ENCODE data around the gene LELP1. TPM values are rescaled to one million over a fixed set of nuclear protein-coding genes. Genes with fewer than 3 reads are reported as not detected.

LELP1 gene
- total and polyA plus RNA-seq, 2 of the 13 experiments (the other 11 are each of a cell fraction or from before 2014, with no cell fraction given): not detected

DNA sequence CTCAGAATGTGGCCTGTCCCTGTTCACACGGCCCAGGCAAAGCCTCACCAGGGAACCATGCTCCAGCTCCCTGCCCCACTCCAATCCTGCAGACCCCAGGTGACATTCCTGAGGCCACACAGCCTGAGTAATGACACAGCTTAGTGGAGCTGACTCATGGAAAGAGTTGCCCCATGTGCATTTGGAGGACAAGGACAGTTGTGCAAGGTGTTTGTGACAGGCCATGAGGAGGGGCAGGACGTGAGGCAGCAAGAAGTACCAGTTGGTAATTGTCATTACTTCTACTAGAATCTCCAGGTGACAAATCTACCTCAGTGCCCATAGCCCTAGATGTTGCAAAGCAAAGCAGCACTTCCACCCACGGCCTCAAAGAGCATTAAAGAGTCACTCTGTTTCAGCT is 29.3 kb downstream of the LELP1 start:
- DNase-seq (ENCODE audit: low spot score): no peak
- no peak for FAIRE-seq
- Histone ChIP-seq H4K20me1 (ENCODE audit: insufficient read depth, low read length) (no peaks in the 10 kb centered on the region), H3K79me2 (ENCODE audit: insufficient read depth, low read length) (no peaks in the 10 kb centered on the region), H3K4me3 (replicated peaks in 1 of 3; ENCODE audit: insufficient read depth in 1 of 3, low read depth in 2 of 3, low read length in 3 of 3) (no peak overlapping the region), H3K9me3 (ENCODE audit: low read length) (no peaks in the 10 kb centered on the region), H3K27ac (ENCODE audit: extremely low read length, insufficient read depth, low read length) (no peak overlapping the region), H3K36me3 (replicated peaks in 1 of 2; ENCODE audit: control insufficient read depth in 1 of 2, insufficient read depth in 2 of 2, low read length in 2 of 2) (no peaks in the 10 kb centered on the region), H3K4me1 (ENCODE audit: insufficient read depth, low read length) (no peaks in the 10 kb centered on the region), H3K4me2 (ENCODE audit: low read depth, low read length) (no peak overlapping the region), H3K27me3 (ENCODE audit: control insufficient read depth in 1 of 2, insufficient read depth in 2 of 2, low read length in 2 of 2) (no peaks in the 10 kb centered on the region; a peak in 1 of 5 replicates), H2AFZ (ENCODE audit: low read length) (no peak overlapping the region), H3K9ac (ENCODE audit: insufficient read depth, low read depth, low read length) (no peak overlapping the region)
- intact Hi-C loops (cut with micrococcal nuclease; ENCODE audit: unreplicated experiment): no loop called here
- no TSS peak for BruUV-seq (replicated peaks)
- ChIA-PET CTCF (ENCODE audit: low intra/inter-chr PET ratio, low total read pairs) (no interaction called here), POLR2A (no interaction called here)
- in situ Hi-C loops (cut with HindIII; ENCODE audit: extremely low pct_ligation_motif_present, low pct_unique_long_range_greater_than_20kb): no loop called here
- ATAC-seq: no peak
- WGBS (ENCODE audit: low lambda C conversion rate): 0% methylated on average over 2 of the region's 3 CpGs
- no peak for TF ChIP-seq EHMT2 (IDR thresholded peaks at IDR 0.05; ENCODE audit: borderline replicate concordance, low read depth, low read length)
- no peak for TF ChIP-seq IKZF1 (IDR thresholded peaks at IDR 0.05)
- no peak for TF ChIP-seq ZNF792 (CRISPR knock-in tag; IDR thresholded peaks at IDR 0.05)
- TF ChIP-seq, protein P1, sequence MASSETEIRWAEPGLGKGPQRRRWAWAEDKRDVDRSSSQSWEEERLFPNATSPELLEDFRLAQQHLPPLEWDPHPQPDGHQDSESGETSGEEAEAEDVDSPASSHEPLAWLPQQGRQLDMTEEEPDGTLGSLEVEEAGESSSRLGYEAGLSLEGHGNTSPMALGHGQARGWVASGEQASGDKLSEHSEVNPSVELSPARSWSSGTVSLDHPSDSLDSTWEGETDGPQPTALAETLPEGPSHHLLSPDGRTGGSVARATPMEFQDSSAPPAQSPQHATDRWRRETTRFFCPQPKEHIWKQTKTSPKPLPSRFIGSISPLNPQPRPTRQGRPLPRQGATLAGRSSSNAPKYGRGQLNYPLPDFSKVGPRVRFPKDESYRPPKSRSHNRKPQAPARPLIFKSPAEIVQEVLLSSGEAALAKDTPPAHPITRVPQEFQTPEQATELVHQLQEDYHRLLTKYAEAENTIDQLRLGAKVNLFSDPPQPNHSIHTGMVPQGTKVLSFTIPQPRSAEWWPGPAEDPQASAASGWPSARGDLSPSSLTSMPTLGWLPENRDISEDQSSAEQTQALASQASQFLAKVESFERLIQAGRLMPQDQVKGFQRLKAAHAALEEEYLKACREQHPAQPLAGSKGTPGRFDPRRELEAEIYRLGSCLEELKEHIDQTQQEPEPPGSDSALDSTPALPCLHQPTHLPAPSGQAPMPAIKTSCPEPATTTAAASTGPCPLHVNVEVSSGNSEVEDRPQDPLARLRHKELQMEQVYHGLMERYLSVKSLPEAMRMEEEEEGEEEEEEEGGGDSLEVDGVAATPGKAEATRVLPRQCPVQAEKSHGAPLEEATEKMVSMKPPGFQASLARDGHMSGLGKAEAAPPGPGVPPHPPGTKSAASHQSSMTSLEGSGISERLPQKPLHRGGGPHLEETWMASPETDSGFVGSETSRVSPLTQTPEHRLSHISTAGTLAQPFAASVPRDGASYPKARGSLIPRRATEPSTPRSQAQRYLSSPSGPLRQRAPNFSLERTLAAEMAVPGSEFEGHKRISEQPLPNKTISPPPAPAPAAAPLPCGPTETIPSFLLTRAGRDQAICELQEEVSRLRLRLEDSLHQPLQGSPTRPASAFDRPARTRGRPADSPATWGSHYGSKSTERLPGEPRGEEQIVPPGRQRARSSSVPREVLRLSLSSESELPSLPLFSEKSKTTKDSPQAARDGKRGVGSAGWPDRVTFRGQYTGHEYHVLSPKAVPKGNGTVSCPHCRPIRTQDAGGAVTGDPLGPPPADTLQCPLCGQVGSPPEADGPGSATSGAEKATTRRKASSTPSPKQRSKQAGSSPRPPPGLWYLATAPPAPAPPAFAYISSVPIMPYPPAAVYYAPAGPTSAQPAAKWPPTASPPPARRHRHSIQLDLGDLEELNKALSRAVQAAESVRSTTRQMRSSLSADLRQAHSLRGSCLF (CRISPR knock-in tag; IDR thresholded peaks at IDR 0.05; ENCODE audit: borderline replicate concordance): no peak
- TF ChIP-seq, protein P2, sequence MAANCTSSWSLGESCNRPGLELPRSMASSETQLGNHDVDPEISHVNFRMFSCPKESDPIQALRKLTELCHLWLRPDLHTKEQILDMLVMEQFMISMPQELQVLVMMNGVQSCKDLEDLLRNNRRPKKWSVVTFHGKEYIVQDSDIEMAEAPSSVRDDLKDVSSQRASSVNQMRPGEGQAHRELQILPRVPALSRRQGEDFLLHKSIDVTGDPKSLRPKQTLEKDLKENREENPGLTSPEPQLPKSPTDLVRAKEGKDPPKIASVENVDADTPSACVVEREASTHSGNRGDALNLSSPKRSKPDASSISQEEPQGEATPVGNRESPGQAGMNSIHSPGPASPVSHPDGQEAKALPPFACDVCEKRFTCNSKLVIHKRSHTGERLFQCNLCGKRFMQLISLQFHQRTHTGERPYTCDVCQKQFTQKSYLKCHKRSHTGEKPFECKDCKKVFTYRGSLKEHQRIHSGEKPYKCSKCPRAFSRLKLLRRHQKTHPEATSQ (CRISPR knock-in tag; IDR thresholded peaks at IDR 0.05; ENCODE audit: borderline replicate concordance): no peak
- TF ChIP-seq, protein P3, sequence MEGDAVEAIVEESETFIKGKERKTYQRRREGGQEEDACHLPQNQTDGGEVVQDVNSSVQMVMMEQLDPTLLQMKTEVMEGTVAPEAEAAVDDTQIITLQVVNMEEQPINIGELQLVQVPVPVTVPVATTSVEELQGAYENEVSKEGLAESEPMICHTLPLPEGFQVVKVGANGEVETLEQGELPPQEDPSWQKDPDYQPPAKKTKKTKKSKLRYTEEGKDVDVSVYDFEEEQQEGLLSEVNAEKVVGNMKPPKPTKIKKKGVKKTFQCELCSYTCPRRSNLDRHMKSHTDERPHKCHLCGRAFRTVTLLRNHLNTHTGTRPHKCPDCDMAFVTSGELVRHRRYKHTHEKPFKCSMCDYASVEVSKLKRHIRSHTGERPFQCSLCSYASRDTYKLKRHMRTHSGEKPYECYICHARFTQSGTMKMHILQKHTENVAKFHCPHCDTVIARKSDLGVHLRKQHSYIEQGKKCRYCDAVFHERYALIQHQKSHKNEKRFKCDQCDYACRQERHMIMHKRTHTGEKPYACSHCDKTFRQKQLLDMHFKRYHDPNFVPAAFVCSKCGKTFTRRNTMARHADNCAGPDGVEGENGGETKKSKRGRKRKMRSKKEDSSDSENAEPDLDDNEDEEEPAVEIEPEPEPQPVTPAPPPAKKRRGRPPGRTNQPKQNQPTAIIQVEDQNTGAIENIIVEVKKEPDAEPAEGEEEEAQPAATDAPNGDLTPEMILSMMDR (CRISPR knock-in tag; IDR thresholded peaks at IDR 0.05): no peak
- TF ChIP-seq ZNF552 (CRISPR knock-in tag; IDR thresholded peaks at IDR 0.05; ENCODE audit: borderline replicate concordance): no peak
- no peak for TF ChIP-seq TOPORS (CRISPR knock-in tag; IDR thresholded peaks at IDR 0.05)
- TF ChIP-seq, protein P4, sequence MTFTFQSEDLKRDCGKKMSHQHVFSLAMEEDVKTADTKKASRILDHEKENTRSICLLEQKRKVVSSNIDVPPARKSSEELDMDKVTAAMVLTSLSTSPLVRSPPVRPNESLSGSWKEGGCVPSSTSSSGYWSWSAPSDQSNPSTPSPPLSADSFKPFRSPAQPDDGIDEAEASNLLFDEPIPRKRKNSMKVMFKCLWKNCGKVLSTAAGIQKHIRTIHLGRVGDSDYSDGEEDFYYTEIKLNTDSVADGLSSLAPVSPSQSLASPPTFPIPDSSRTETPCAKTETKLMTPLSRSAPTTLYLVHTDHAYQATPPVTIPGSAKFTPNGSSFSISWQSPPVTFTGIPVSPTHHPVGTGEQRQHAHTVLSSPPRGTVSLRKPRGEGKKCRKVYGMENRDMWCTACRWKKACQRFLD (CRISPR knock-in tag; IDR thresholded peaks at IDR 0.05; ENCODE audit: borderline replicate concordance): no peak
- no peak for TF ChIP-seq PHF8 (CRISPR knock-in tag; IDR thresholded peaks at IDR 0.05)
- no peak for TF ChIP-seq ZNF598 (CRISPR knock-in tag; IDR thresholded peaks at IDR 0.05; ENCODE audit: borderline replicate concordance)
- no peak for TF ChIP-seq ZNF34 (CRISPR knock-in tag; IDR thresholded peaks at IDR 0.05; ENCODE audit: borderline replicate concordance)
- TF ChIP-seq, protein P5, sequence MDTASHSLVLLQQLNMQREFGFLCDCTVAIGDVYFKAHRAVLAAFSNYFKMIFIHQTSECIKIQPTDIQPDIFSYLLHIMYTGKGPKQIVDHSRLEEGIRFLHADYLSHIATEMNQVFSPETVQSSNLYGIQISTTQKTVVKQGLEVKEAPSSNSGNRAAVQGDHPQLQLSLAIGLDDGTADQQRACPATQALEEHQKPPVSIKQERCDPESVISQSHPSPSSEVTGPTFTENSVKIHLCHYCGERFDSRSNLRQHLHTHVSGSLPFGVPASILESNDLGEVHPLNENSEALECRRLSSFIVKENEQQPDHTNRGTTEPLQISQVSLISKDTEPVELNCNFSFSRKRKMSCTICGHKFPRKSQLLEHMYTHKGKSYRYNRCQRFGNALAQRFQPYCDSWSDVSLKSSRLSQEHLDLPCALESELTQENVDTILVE (CRISPR knock-in tag; IDR thresholded peaks at IDR 0.05): no peak
- TF ChIP-seq KDM6A (CRISPR knock-in tag; IDR thresholded peaks at IDR 0.05; ENCODE audit: low read depth): no peak
- no peak for TF ChIP-seq POGZ (CRISPR knock-in tag; IDR thresholded peaks at IDR 0.05)
- no peak for TF ChIP-seq GATA4 (IDR thresholded peaks at IDR 0.05; ENCODE audit: borderline replicate concordance, low read depth)

Measured in HepG2 (cell line).